ENCODE data around the gene IGFL1. TPM values are rescaled to one million over a fixed set of nuclear protein-coding genes. Genes with fewer than 3 reads are reported as not detected.
"Not testable (repeated sequence)": the region's sequence is repeated elsewhere in the genome, so short reads cannot be mapped to it uniquely, and the experiment has no call there.

IGFL1 gene
- total RNA-seq, 1 donor from 2014 or later: not detected

DNA sequence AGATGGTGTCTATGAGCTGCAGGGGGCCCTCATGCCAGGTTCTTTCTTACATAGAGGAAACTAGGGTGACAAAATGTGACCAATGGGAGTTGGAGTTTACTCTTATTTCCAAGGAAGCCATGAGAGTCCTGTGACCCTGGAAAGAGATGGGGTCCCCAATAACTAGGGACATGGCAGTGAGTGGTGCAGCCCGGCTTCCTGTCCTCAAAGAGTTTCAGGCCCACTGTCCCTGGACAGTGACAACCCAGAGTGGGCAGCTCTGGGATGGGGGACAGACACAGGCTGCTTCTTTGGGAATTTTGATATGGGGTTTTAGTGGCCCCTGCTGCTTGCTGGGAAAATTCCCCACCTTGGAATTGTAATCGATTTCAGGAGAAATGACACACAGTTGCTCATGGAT, 8.4 kb upstream of the IGFL1 start:
- Mint-ChIP-seq H3K27me3 (peaks cover 27% of the 10 kb centered on the region), H3K27ac (no peak overlapping the region), H3K36me3 (ENCODE audit: insufficient read depth) (no peaks in the 10 kb centered on the region), H3K9me3 (ENCODE audit: low read depth) (no peaks in the 10 kb centered on the region), H3K4me1 (ENCODE audit: low read depth) (no peaks in the 10 kb centered on the region), H3K4me3 (ENCODE audit: low read depth) (no peak overlapping the region)
- no peak for TF ChIP-seq CTCF (IDR thresholded peaks at IDR 0.05; ENCODE audit: unreplicated experiment)
- DNase-seq (ENCODE audit: low spot score, unreplicated experiment): no peak

DNA sequence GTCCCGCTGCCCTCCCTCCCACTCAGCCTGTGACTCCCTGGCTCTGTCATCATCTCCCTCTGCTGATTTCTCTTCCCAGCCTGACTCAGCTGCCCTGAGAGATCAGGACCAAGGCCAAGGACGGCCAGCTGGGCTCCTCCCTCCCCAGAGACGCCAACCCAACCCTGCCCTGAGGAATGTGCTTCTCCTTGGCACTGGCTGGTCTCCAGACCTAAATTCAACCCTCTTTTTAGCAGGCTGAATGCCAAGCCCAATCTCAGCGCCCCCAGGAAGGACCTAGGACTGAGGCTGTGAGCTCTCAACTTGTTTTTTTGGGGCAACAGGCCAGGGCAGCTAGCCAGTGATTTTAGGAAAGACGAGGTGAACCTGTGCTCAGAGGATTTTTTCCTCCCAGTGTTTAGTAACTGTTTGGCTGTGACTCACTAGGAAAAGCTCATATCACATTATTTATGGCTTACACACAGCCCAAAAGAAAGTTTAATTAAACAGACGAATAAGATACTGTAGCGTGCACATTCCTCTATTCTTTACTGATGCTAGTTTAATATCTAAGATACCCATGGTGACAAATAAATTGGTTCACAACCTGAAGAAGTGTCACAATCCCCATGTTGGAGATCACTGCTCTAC, 7.4 kb upstream of the IGFL1 start:
- Mint-ChIP-seq H3K4me3 (ENCODE audit: low read depth) (no peak overlapping the region), H3K36me3 (ENCODE audit: insufficient read depth) (no peaks in the 10 kb centered on the region), H3K9me3 (ENCODE audit: low read depth) (no peaks in the 10 kb centered on the region), H3K27me3 (peaks cover 23% of the 10 kb centered on the region), H3K4me1 (ENCODE audit: low read depth) (no peaks in the 10 kb centered on the region), H3K27ac (no peak overlapping the region)
- TF ChIP-seq CTCF (IDR thresholded peaks at IDR 0.05; ENCODE audit: unreplicated experiment): no peak
- DNase-seq (ENCODE audit: low spot score, unreplicated experiment): no peak

- H3K4me1 Mint-ChIP-seq (ENCODE audit: low read depth); DNase-seq (ENCODE audit: low spot score, unreplicated experiment); H3K36me3 Mint-ChIP-seq (ENCODE audit: insufficient read depth); H3K27ac Mint-ChIP-seq; H3K9me3 Mint-ChIP-seq (ENCODE audit: low read depth); H3K4me3 Mint-ChIP-seq (ENCODE audit: low read depth): not testable (repeated sequence)
- H3K27me3 Mint-ChIP-seq: peaks cover 29% of the 10 kb centered on the region
Measured at GRCh38 chr19:46223787-46224186, 5.8 kb upstream of the IGFL1 start.

- Mint-ChIP-seq H3K4me3 (ENCODE audit: low read depth) (no peak overlapping the region), H3K36me3 (ENCODE audit: insufficient read depth) (no peaks in the 10 kb centered on the region), H3K27ac (no peak overlapping the region), H3K27me3 (peaks cover 37% of the 10 kb centered on the region), H3K9me3 (ENCODE audit: low read depth) (no peaks in the 10 kb centered on the region), H3K4me1 (ENCODE audit: low read depth) (no peaks in the 10 kb centered on the region)
- no peak for TF ChIP-seq CTCF (IDR thresholded peaks at IDR 0.05; ENCODE audit: unreplicated experiment)
- no peak for DNase-seq (ENCODE audit: low spot score, unreplicated experiment)
Measured at GRCh38 chr19:46224773-46225172, 4.8 kb upstream of the IGFL1 start.

DNA sequence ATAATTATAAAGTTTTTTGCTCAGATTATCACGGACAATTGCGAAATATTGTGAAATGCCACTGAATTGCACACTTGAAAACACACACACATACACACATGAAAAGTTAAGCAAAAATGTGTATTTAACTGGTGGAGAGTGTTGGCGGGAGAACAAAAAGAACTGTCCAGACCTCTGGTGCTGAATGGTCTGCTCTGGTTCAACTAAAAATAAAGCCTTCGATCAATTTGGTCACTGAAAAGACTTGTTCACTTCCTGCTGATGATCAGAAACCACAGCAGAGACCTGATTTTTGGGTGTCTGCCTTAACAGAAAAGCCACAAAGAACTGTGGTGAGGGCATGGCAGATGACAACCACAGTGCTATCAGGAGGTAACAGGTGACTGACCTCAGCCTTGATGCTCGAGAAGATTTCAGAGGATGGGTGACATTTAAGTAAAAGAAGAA, 4.0 kb upstream of the IGFL1 start:
- H3K27ac Mint-ChIP-seq: no peak overlapping the region
- TF ChIP-seq CTCF (IDR thresholded peaks at IDR 0.05; ENCODE audit: unreplicated experiment): no peak
- no peaks in the 10 kb centered on the region for H3K36me3 Mint-ChIP-seq (ENCODE audit: insufficient read depth)
- peaks cover 42% of the 10 kb centered on the region for H3K27me3 Mint-ChIP-seq
- H3K4me1 Mint-ChIP-seq (ENCODE audit: low read depth): no peaks in the 10 kb centered on the region
- DNase-seq (ENCODE audit: low spot score, unreplicated experiment): no peak
- H3K4me3 Mint-ChIP-seq (ENCODE audit: low read depth): no peak overlapping the region
- no peaks in the 10 kb centered on the region for H3K9me3 Mint-ChIP-seq (ENCODE audit: low read depth)

GRCh38 chr19:46226438-46226973, 3.0 kb upstream of the IGFL1 start:
- Mint-ChIP-seq H3K9me3 (ENCODE audit: low read depth) (no peaks in the 10 kb centered on the region), H3K27ac (no peak overlapping the region), H3K4me1 (ENCODE audit: low read depth) (no peaks in the 10 kb centered on the region), H3K36me3 (ENCODE audit: insufficient read depth) (no peaks in the 10 kb centered on the region), H3K27me3 (peaks cover 44% of the 10 kb centered on the region), H3K4me3 (ENCODE audit: low read depth) (no peak overlapping the region)
- TF ChIP-seq CTCF (IDR thresholded peaks at IDR 0.05; ENCODE audit: unreplicated experiment): no peak
- DNase-seq (ENCODE audit: low spot score, unreplicated experiment): no peak

Measured in progenitor cell of endocrine pancreas (in vitro differentiated cells).